Ishikawa (cell line): ENCODE data around the gene RFX4.

Experiments used
- CEBPB ChIP-seq: IDR thresholded peaks from 2 replicates; pipeline ENCODE4 v1.6.1; 2012
- CREB1 ChIP-seq: IDR thresholded peaks from 2 replicates; pipeline ENCODE4 v1.6.1; 2012; ENCODE audit warnings: low read depth
- EGR1 ChIP-seq: IDR thresholded peaks from 2 replicates; pipeline ENCODE4 v1.6.1; 2012
- EP300 ChIP-seq: IDR thresholded peaks from 2 replicates; pipeline ENCODE4 v1.6.1; 2012; ENCODE audit warnings: borderline replicate concordance
- FOXM1 ChIP-seq: IDR thresholded peaks from 2 replicates; pipeline ENCODE4 v1.6.1; 2012; ENCODE audit warnings: low read depth, borderline replicate concordance
- NFIC ChIP-seq: IDR thresholded peaks from 2 replicates; pipeline ENCODE4 v1.6.1; 2012
- RAD21 ChIP-seq: IDR thresholded peaks from 2 replicates; pipeline ENCODE4 v1.6.1; 2012; ENCODE audit warnings: low read depth
- TAF1 ChIP-seq: IDR thresholded peaks from 2 replicates; pipeline ENCODE4 v1.6.1; 2012; ENCODE audit warnings: low read depth, mild to moderate bottlenecking
- TCF12 ChIP-seq: IDR thresholded peaks from 2 replicates; pipeline ENCODE4 v1.6.1; 2012; ENCODE audit warnings: low read depth
- TEAD4 ChIP-seq: IDR thresholded peaks from 2 replicates; pipeline ENCODE4 v1.6.1; 2012
- YY1 ChIP-seq: IDR thresholded peaks from 2 replicates; pipeline ENCODE4 v1.6.1; 2012; ENCODE audit warnings: low read depth
- ZBTB7A ChIP-seq: IDR thresholded peaks from 2 replicates; pipeline ENCODE4 v1.6.1; 2012; ENCODE audit warnings: low read depth
- TF ChIP-seq, protein P1 (sequence below): IDR thresholded peaks from 2 replicates; pipeline ENCODE4 v1.6.1; 2012; ENCODE audit warnings: low read depth, mild to moderate bottlenecking
- TF ChIP-seq, protein P2 (sequence below): IDR thresholded peaks from 2 replicates; pipeline ENCODE4 v1.6.1; 2012
- TF ChIP-seq, protein P3 (sequence below): IDR thresholded peaks from 2 replicates; pipeline ENCODE4 v1.6.1; 2012

Gene RFX4

DNA sequence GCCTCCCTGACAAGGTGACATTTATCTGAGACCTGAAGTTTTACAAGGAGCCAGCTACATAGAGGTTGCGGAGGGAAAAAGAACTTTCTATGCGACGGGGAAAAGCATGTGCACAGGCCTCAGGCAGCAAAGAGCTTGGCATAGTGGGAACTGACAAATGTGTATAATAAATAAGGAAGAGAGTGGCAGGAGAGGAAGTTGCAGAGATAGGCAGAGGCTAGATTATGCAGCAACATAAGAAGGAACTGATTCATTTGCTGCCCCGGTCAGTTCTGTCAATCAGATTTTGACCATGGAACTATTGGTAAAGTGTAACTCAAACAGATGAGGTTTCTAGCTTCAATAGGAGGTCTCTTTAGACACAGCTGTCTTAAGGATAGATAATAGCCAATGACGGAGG lies 158.0 kb downstream of the RFX4 start:
- TF ChIP-seq EGR1 = no peak
- TF ChIP-seq, protein P1, sequence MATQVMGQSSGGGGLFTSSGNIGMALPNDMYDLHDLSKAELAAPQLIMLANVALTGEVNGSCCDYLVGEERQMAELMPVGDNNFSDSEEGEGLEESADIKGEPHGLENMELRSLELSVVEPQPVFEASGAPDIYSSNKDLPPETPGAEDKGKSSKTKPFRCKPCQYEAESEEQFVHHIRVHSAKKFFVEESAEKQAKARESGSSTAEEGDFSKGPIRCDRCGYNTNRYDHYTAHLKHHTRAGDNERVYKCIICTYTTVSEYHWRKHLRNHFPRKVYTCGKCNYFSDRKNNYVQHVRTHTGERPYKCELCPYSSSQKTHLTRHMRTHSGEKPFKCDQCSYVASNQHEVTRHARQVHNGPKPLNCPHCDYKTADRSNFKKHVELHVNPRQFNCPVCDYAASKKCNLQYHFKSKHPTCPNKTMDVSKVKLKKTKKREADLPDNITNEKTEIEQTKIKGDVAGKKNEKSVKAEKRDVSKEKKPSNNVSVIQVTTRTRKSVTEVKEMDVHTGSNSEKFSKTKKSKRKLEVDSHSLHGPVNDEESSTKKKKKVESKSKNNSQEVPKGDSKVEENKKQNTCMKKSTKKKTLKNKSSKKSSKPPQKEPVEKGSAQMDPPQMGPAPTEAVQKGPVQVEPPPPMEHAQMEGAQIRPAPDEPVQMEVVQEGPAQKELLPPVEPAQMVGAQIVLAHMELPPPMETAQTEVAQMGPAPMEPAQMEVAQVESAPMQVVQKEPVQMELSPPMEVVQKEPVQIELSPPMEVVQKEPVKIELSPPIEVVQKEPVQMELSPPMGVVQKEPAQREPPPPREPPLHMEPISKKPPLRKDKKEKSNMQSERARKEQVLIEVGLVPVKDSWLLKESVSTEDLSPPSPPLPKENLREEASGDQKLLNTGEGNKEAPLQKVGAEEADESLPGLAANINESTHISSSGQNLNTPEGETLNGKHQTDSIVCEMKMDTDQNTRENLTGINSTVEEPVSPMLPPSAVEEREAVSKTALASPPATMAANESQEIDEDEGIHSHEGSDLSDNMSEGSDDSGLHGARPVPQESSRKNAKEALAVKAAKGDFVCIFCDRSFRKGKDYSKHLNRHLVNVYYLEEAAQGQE = no peak
- TF ChIP-seq TCF12 = no peak
- no peak for TF ChIP-seq TEAD4
- no peak for TF ChIP-seq NFIC
- TF ChIP-seq EP300 = no peak
- TF ChIP-seq ZBTB7A = no peak
- TF ChIP-seq, protein P2, sequence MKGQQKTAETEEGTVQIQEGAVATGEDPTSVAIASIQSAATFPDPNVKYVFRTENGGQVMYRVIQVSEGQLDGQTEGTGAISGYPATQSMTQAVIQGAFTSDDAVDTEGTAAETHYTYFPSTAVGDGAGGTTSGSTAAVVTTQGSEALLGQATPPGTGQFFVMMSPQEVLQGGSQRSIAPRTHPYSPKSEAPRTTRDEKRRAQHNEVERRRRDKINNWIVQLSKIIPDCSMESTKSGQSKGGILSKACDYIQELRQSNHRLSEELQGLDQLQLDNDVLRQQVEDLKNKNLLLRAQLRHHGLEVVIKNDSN = no peak
- TF ChIP-seq TAF1 = no peak
- TF ChIP-seq, protein P3, sequence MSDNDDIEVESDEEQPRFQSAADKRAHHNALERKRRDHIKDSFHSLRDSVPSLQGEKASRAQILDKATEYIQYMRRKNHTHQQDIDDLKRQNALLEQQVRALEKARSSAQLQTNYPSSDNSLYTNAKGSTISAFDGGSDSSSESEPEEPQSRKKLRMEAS = no peak
- no peak for TF ChIP-seq CEBPB
- no peak for TF ChIP-seq RAD21
- no peak for TF ChIP-seq CREB1

DNA sequence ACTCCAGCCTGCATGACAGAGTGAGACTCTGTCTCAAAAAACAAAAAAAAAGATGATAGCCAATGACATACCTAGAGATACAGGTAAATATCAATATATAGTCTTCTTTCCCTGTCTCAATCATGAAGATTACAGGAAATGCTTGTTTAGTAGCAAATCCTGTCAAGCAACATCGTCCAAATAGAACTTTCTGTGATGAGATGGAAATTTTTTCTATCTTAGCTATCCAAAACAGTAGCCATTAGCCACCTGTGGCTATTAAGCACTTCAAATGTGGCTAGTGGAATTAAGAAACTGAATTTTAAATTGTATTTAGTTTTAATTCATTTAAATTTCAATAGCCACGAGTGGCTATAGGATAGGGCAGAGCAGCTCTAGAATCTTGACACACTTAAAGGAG lies 158.4 kb downstream of the RFX4 start:
- TF ChIP-seq, protein P2 = no peak
- TF ChIP-seq YY1 = no peak
- no peak for TF ChIP-seq TCF12
- TF ChIP-seq ZBTB7A = no peak
- no peak for TF ChIP-seq FOXM1
- no peak for TF ChIP-seq RAD21
- TF ChIP-seq EP300 = no peak
- TF ChIP-seq, protein P1 = no peak
- no peak for TF ChIP-seq NFIC
- no peak for TF ChIP-seq TAF1
- TF ChIP-seq, protein P3 = no peak
- TF ChIP-seq CEBPB = no peak
- TF ChIP-seq CREB1 = no peak
- no peak for TF ChIP-seq TEAD4
- TF ChIP-seq EGR1 = no peak

DNA sequence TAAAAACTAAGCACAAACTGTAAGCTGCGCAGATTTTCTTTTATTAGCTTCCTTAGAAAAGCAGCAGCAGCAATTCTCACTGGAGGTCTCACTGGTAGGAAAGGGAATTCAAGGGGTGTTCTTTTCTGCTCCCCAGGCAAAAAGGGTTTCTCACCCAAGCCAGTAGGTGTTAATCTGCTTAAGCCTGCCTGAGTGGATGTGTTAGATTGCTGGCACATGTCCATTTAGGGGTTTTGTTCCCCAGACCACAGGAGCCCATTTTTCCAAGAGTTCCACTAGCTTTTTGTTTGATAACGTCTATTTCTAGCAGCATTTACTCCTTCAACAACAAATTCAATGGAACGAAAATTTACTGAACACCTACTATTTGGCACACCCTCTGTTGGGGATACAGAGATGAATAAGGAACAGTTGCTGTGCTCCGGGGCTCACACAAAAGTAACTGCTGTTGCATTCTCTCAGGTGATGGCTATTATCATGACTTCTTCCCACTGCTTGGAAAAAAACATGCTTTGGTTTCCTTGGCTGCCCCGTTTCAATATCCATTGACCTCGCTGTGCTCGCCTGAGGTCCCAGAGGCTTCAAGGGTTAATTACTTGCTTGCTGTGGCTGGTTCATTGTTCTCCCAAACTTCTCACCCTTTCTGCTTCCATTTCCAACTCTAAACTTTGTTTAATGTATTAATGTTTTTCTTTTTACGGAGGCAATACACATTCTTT lies 160.6 kb downstream of the RFX4 start:
- no peak for TF ChIP-seq NFIC
- no peak for TF ChIP-seq CREB1
- TF ChIP-seq EGR1 = no peak
- no peak for TF ChIP-seq EP300
- no peak for TF ChIP-seq TEAD4
- TF ChIP-seq ZBTB7A = no peak
- TF ChIP-seq CEBPB = no peak
- no peak for TF ChIP-seq FOXM1
- TF ChIP-seq, protein P1 = no peak
- TF ChIP-seq, protein P2 = no peak
- TF ChIP-seq TCF12 = no peak
- no peak for TF ChIP-seq RAD21
- TF ChIP-seq, protein P3 = no peak
- TF ChIP-seq TAF1 = no peak
